HepG2 (cell line): Measurements from ENCODE around the gene ZNF608. TPM values are rescaled to one million over a fixed set of nuclear protein-coding genes. Genes with fewer than 3 reads are reported as not detected.

ENCODE experiments used
- ATAC-seq: fragments of 200-7000 bp; cut with Tn5 transposase; 3 replicates; pipeline ENCODE4 v1.9.1; 2020; ENCODE audit warnings: mild to moderate bottlenecking, moderate library complexity
- BruUV-seq: library from RNA; stranded (reverse); fragments of 400-500 nt; replicated peaks from 2 replicates; lab custom pipeline; 2021; lab: Mats Ljungman, UMichigan
- CTCF ChIA-PET: fragments of 300-600 bp; formaldehyde crosslinking; extraction: SDS; loops from one replicate; lab custom pipeline; 2021; ENCODE audit warnings: low total read pairs, inconsistent platforms, low intra/inter-chr PET ratio; lab: Yijun Ruan, JAX
- POLR2A ChIA-PET: fragments of 350-600 bp; sonication (Branson Sonifier 250); formaldehyde crosslinking; loops from one replicate; lab custom pipeline; 2020; ENCODE audit warnings: antibody characterized with exemption, inconsistent platforms; lab: Yijun Ruan, JAX
- DNase-seq: peaks from one replicate; pipeline ENCODE4 v3.0.0-alpha.2; 2015; ENCODE audit warnings: low spot score
- FAIRE-seq: peaks from 3 replicates; lab custom pipeline; 2011; peaks lifted over from hg19 to GRCh38; lab: Jason Lieb, UNC
- H2AFZ ChIP-seq: one replicate; pipeline ENCODE4 v1.6.1; 2011; ENCODE audit warnings: low read length, inconsistent platforms
- H3K27ac ChIP-seq: fragments of 300-600 bp; 3 replicates; pipeline ENCODE4 v1.8.0; 2011; ENCODE audit warnings: mixed run types, mild to moderate bottlenecking, mixed read lengths, low read length, inconsistent platforms; ENCODE audit not compliant: insufficient read depth; ENCODE audit errors: extremely low read length
- H3K27me3 ChIP-seq, 2 experiments: fragments of 200-600 bp in 1 of 2; 2 replicates in 1 of 2; 3 replicates in 1 of 2; pipeline versions ENCODE4 v1.6.0 to v1.8.0; 2011; ENCODE audit warnings: low read length in 2 of 2, mild to moderate bottlenecking in 2 of 2, moderate library complexity in 2 of 2, inconsistent platforms in 1 of 2; ENCODE audit not compliant: insufficient read depth in 2 of 2, control insufficient read depth in 1 of 2
- H3K36me3 ChIP-seq, 2 experiments: fragments of 200-600 bp in 1 of 2; replicated peaks in 1 of 2; 2 replicates in 1 of 2; 3 replicates in 1 of 2; pipeline versions ENCODE4 v1.5.1 to v1.8.0; 2011; ENCODE audit warnings: low read length in 2 of 2, inconsistent platforms in 1 of 2; ENCODE audit not compliant: insufficient read depth in 2 of 2, control insufficient read depth in 1 of 2
- H3K4me1 ChIP-seq: 2 replicates; pipeline ENCODE4 v1.5.1; 2012; ENCODE audit warnings: low read length, inconsistent platforms; ENCODE audit not compliant: insufficient read depth
- H3K4me2 ChIP-seq: 2 replicates; pipeline ENCODE4 v1.6.0; 2011; ENCODE audit warnings: low read depth, low read length, inconsistent platforms
- H3K4me3 ChIP-seq, 3 experiments: fragments of 200-600 bp in 1 of 3; sonication (generic), shearing (Covaris generic) in 1 of 3; replicated peaks in 1 of 3; 2 replicates each; pipeline ENCODE4 v1.5.1; 2011 to 2016; ENCODE audit warnings: low read length in 3 of 3, inconsistent platforms in 2 of 3, low read depth in 2 of 3, mild to moderate bottlenecking in 2 of 3, control low read depth in 1 of 3, mixed read lengths in 1 of 3; ENCODE audit not compliant: insufficient read depth in 1 of 3
- H3K79me2 ChIP-seq: one replicate; pipeline ENCODE4 v1.6.1; 2011; ENCODE audit warnings: low read length, inconsistent platforms; ENCODE audit not compliant: insufficient read depth
- H3K9ac ChIP-seq: 2 replicates; pipeline ENCODE4 v1.6.0; 2011; ENCODE audit warnings: mild to moderate bottlenecking, low read depth, low read length, inconsistent platforms; ENCODE audit not compliant: insufficient read depth
- H3K9me3 ChIP-seq: 2 replicates; pipeline ENCODE4 v1.5.1; 2012; ENCODE audit warnings: mild to moderate bottlenecking, low read length
- H4K20me1 ChIP-seq: 2 replicates; pipeline ENCODE4 v1.6.0; 2011; ENCODE audit warnings: inconsistent platforms, mild to moderate bottlenecking, low read length, moderate library complexity; ENCODE audit not compliant: insufficient read depth
- POLR2AphosphoS2 ChIP-seq: IDR thresholded peaks from 2 replicates; pipeline ENCODE4 v1.6.1; 2011; ENCODE audit warnings: low read depth, low read length, improper control_type of control experiment
- PTBP1 ChIP-seq: fragments of 200-400 bp; formaldehyde crosslinking; IDR thresholded peaks from 2 replicates; pipeline ENCODE4 v1.6.1; 2018; ENCODE audit warnings: low read length, low read depth; ENCODE audit not compliant: poor library complexity, severe bottlenecking
- SMARCE1 ChIP-seq: fragments of 450-650 bp; IDR thresholded peaks from 2 replicates; pipeline ENCODE4 v1.6.1; 2017; ENCODE audit warnings: borderline replicate concordance
- SOX13 ChIP-seq, 3 experiments: fragments of 450-650 bp in 1 of 3; sonication (generic) in 1 of 3; formaldehyde crosslinking in 1 of 3; IDR thresholded peaks in 2 of 3; conservative IDR thresholded peaks in 1 of 3; 2 replicates each; pipeline versions ENCODE4 v1.5.0 to v1.6.1; 2016 to 2020; ENCODE audit warnings: antibody characterized with exemption in 1 of 3, mild to moderate bottlenecking in 1 of 3, missing compliant biosample characterization in 1 of 3, missing genetic modification reagents in 1 of 3, moderate library complexity in 1 of 3
- YEATS4 ChIP-seq: sonication (generic); formaldehyde crosslinking; IDR thresholded peaks from 2 replicates; pipeline ENCODE4 v1.4.0; 2020; ENCODE audit warnings: missing genetic modification reagents, borderline replicate concordance
- ZBTB4 ChIP-seq: sonication (generic); formaldehyde crosslinking; IDR thresholded peaks from 2 replicates; pipeline ENCODE4 v1.4.0; 2020; ENCODE audit warnings: missing genetic modification reagents, mild to moderate bottlenecking, borderline replicate concordance
- ZNF451 ChIP-seq: sonication (generic); formaldehyde crosslinking; IDR thresholded peaks from 2 replicates; pipeline ENCODE4 v1.5.0; 2020; ENCODE audit warnings: mild to moderate bottlenecking, missing genetic modification reagents
- ZNF576 ChIP-seq: sonication (generic); formaldehyde crosslinking; IDR thresholded peaks from 2 replicates; pipeline ENCODE4 v1.4.0; 2020; ENCODE audit warnings: mild to moderate bottlenecking, missing genetic modification reagents
- ZNF737 ChIP-seq: sonication (generic); formaldehyde crosslinking; IDR thresholded peaks from 2 replicates; pipeline ENCODE4 v1.5.0; 2020; ENCODE audit warnings: missing genetic modification reagents, mild to moderate bottlenecking, borderline replicate concordance
- ZNF782 ChIP-seq: sonication (generic); formaldehyde crosslinking; IDR thresholded peaks from 2 replicates; pipeline ENCODE4 v1.4.0; 2020; ENCODE audit warnings: missing genetic modification reagents, mild to moderate bottlenecking, borderline replicate concordance
- ZNF850 ChIP-seq: sonication (generic); formaldehyde crosslinking; conservative IDR thresholded peaks from 2 replicates; pipeline ENCODE4 v1.9.0; 2021; ENCODE audit warnings: mild to moderate bottlenecking, missing genetic modification reagents
- WGBS: methylation state at CpG from one replicate; pipeline ENCODE4 v1.1.6; 2017; ENCODE audit warnings: low lambda C conversion rate; 5-methylcytosine and 5-hydroxymethylcytosine counted together
- in situ Hi-C: cut with HindIII; loops from 2 replicates; pipeline ENCODE4 v1.10.0; 2017; ENCODE audit warnings: low pct_unique_long_range_greater_than_20kb; ENCODE audit not compliant: extremely low pct_ligation_motif_present
- intact Hi-C: fragments of 100-400 bp; cut with micrococcal nuclease; formaldehyde crosslinking; loops from one replicate; pipeline ENCODE4 v1.10.0; 2022; ENCODE audit not compliant: unreplicated experiment
- polyA plus RNA-seq, 8 experiments: library from polyadenylated mRNA; depleted of rRNA in 3 of 8; stranded (reverse) in 7 of 8; unstranded in 1 of 8; fragments of >200 nt; fragmentation: Illumina TruSeq in 4 of 8; extraction: Trizol in 4 of 8; gene quantifications; 2 replicates each; pipeline versions ENCODE4 v1.2.1 to v1.2.3, GENCODE V29; 2011 to 2016; ENCODE audit warnings: low read depth in 4 of 8, missing spikeins in 1 of 8, mixed read lengths in 1 of 8; ENCODE audit not compliant: insufficient read depth in 1 of 8
- total RNA-seq, 5 experiments: library from RNA; depleted of rRNA; stranded (reverse); fragments of >200 nt; fragmentation: Illumina TruSeq; extraction: Trizol; gene quantifications; 2 replicates each; pipeline ENCODE4 v1.2.3, GENCODE V29; 2016; ENCODE audit warnings: low read depth in 1 of 5
- TF ChIP-seq, protein P1 (sequence below), 2 experiments: sonication (generic) in 1 of 2; formaldehyde crosslinking in 1 of 2; IDR thresholded peaks; 2 replicates each; pipeline versions ENCODE4 v1.4.0 to v1.6.1; 2016 to 2020; ENCODE audit warnings: borderline replicate concordance in 1 of 2, low read depth in 1 of 2, mild to moderate bottlenecking in 1 of 2, missing genetic modification reagents in 1 of 2
- TF ChIP-seq, protein P2 (sequence below): sonication (generic); formaldehyde crosslinking; IDR thresholded peaks from 2 replicates; pipeline ENCODE4 v1.4.0; 2020; ENCODE audit warnings: missing genetic modification reagents; ENCODE audit errors: not compliant biosample characterization

Gene ZNF608
- total and polyA plus RNA-seq, 2 of the 13 experiments (the other 11 are each of a cell fraction or from before 2014, with no cell fraction given), result 0.66 to 0.91 TPM

- Histone ChIP-seq H3K27ac (no peak overlapping the region), H3K36me3 (no peaks in the 10 kb centered on the region), H3K79me2 (no peaks in the 10 kb centered on the region), H2AFZ (no peak overlapping the region), H3K27me3 (no peaks in the 10 kb centered on the region), H4K20me1 (no peaks in the 10 kb centered on the region), H3K4me3 (no peak overlapping the region), H3K4me2 (no peak overlapping the region), H3K4me1 (no peaks in the 10 kb centered on the region), H3K9ac (no peak overlapping the region), H3K9me3 (no peaks in the 10 kb centered on the region)
- ATAC-seq (no peak), FAIRE-seq (no peak), DNase-seq (no peak)
- ChIA-PET POLR2A (no interaction called here), CTCF (no interaction called here)
- WGBS, result 77% methylated on average over 7 of the region's 7 CpGs
- in situ Hi-C loops, result no loop called here
- no peak for TF ChIP-seq POLR2AphosphoS2
- TF ChIP-seq, protein P1, sequence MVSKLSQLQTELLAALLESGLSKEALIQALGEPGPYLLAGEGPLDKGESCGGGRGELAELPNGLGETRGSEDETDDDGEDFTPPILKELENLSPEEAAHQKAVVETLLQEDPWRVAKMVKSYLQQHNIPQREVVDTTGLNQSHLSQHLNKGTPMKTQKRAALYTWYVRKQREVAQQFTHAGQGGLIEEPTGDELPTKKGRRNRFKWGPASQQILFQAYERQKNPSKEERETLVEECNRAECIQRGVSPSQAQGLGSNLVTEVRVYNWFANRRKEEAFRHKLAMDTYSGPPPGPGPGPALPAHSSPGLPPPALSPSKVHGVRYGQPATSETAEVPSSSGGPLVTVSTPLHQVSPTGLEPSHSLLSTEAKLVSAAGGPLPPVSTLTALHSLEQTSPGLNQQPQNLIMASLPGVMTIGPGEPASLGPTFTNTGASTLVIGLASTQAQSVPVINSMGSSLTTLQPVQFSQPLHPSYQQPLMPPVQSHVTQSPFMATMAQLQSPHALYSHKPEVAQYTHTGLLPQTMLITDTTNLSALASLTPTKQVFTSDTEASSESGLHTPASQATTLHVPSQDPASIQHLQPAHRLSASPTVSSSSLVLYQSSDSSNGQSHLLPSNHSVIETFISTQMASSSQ (IDR thresholded peaks at IDR 0.05; ENCODE audit: low read depth), result no peak
- TF ChIP-seq, protein P1 (CRISPR knock-in tag; IDR thresholded peaks at IDR 0.05; ENCODE audit: borderline replicate concordance), result no peak
- TF ChIP-seq, protein P2, sequence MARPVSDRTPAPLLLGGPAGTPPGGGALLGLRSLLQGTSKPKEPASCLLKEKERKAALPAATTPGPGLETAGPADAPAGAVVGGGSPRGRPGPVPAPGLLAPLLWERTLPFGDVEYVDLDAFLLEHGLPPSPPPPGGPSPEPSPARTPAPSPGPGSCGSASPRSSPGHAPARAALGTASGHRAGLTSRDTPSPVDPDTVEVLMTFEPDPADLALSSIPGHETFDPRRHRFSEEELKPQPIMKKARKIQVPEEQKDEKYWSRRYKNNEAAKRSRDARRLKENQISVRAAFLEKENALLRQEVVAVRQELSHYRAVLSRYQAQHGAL (CRISPR knock-in tag), result no peak
- TF ChIP-seq PTBP1, result no peak
- TF ChIP-seq SOX13 (IDR thresholded peaks at IDR 0.05), result no peak
- TF ChIP-seq SOX13 (CRISPR knock-in tag; conservative IDR thresholded peaks at IDR 0.05 in 1 of 2, IDR thresholded peaks at IDR 0.05 in 1 of 2), result no peak
- TF ChIP-seq ZNF782 (CRISPR knock-in tag), result no peak
- no peak for TF ChIP-seq ZNF850 (CRISPR knock-in tag)
- TF ChIP-seq ZNF451 (CRISPR knock-in tag), result no peak
- TF ChIP-seq ZNF576 (CRISPR knock-in tag), result no peak
- no peak for TF ChIP-seq SMARCE1
- TF ChIP-seq ZNF737 (CRISPR knock-in tag), result no peak
- no peak for TF ChIP-seq YEATS4
- TF ChIP-seq ZBTB4 (CRISPR knock-in tag), result no peak
- intact Hi-C loops, result no loop called here
- no TSS peak for BruUV-seq
Observed at GRCh38 chr5:124696898-124697297, 49.5 kb downstream of the ZNF608 start.
